ENCODE data around the gene LSR.

The LSR gene

GRCh38 chr19:35265126-35265899 lies 16.5 kb downstream of the LSR start:
- peaks cover 3% of the 10 kb centered on the region for H3K4me1 Mint-ChIP-seq (ENCODE audit: low read depth)
- peak overlapping the region; percentile 31 for H3K27ac Mint-ChIP-seq
- peaks cover 1% of the 10 kb centered on the region for H3K36me3 Mint-ChIP-seq (ENCODE audit: low read depth)
- no peaks in the 10 kb centered on the region for H3K9me3 Mint-ChIP-seq
- H3K4me3 Mint-ChIP-seq, result peak overlapping the region; percentile 79
- no peaks in the 10 kb centered on the region for H3K27me3 Mint-ChIP-seq (ENCODE audit: low read depth)

DNA sequence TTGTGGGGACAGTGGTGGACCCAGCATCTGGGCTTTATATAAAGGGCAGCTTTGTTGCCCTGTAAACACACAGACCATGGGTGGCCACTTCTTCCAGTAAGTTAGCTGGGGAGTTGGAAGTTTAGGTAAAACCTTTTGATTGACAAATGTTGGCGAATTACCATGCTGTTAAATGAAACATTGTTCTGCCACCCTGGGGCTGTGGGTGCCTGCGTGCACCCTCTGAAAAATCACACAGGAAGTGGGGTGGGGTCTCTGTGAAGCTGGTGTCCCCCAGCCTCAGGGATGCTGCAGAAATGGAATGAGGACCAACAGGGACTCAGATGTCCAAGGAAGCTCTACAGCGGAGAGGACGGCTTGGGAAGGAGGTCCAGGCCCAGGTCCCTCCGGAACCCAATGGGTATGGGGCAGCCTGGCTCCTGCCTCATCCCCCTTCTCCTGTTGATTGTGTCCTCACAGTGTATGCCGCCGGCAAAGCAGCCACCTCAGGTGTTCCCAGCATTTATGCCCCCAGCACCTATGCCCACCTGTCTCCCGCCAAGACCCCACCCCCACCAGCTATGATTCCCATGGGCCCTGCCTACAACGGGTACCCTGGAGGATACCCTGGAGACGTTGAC lies 17.2 kb downstream of the LSR start:
- Mint-ChIP-seq H3K4me3 (peak overlapping the region; percentile 79), H3K27ac (peak overlapping the region; percentile 79), H3K4me1 (ENCODE audit: low read depth) (peaks cover 5% of the 10 kb centered on the region), H3K9me3 (no peaks in the 10 kb centered on the region), H3K36me3 (ENCODE audit: low read depth) (peaks cover 6% of the 10 kb centered on the region), H3K27me3 (ENCODE audit: low read depth) (no peaks in the 10 kb centered on the region)

- peaks cover 5% of the 10 kb centered on the region for H3K4me1 Mint-ChIP-seq (ENCODE audit: low read depth)
- H3K9me3 Mint-ChIP-seq, result no peaks in the 10 kb centered on the region
- H3K36me3 Mint-ChIP-seq (ENCODE audit: low read depth), result peaks cover 7% of the 10 kb centered on the region
- H3K4me3 Mint-ChIP-seq, result peak overlapping the region; percentile 94
- peak overlapping the region; percentile 79 for H3K27ac Mint-ChIP-seq
- H3K27me3 Mint-ChIP-seq (ENCODE audit: low read depth), result no peaks in the 10 kb centered on the region
These were observed 17.9 kb downstream of the LSR start for GRCh38 chr19:35266520-35267352.

GRCh38 chr19:35267353-35267817 lies 18.6 kb downstream of the LSR start:
- Mint-ChIP-seq H3K27me3 (ENCODE audit: low read depth) (no peaks in the 10 kb centered on the region), H3K27ac (peak overlapping the region; percentile 94), H3K4me3 (peak overlapping the region; percentile 94), H3K9me3 (no peaks in the 10 kb centered on the region), H3K4me1 (ENCODE audit: low read depth) (peaks cover 5% of the 10 kb centered on the region), H3K36me3 (ENCODE audit: low read depth) (peaks cover 13% of the 10 kb centered on the region)

DNA sequence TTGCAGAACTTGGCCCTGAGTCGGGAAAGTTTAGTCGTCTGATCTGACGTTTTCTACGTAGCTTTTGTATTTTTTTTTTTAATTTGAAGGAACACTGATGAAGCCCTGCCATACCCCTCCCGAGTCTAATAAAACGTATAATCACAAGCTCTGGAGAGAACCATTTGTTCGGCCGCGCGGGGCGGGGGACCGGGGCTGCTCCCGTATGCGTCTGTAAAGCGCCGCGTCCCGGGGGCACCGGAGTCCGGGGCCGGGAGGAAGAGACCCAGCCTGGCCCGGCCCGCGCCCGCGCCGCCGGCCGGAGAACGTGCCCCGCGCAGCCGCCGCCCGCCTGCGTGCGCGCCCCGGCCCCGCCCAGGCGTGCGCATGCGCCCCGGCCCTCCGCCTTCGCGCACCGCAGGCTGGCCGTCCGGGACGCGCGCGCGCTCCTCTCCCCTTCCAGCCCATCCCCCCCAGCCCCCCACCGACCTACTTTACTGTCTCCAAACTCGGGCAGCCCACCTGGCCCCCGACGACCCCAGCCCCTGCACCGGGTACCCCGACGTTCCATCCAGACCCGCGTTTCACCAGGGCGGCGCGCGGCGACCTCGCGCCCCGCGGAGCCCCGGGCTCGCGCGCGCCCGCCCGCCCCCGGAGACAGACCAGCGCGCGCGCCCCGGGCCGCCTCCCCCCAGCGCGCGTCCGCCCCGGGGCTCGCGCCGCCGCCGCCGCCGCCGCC lies 19.2 kb downstream of the LSR start:
- Mint-ChIP-seq H3K4me3 (peak overlapping the region; percentile 94), H3K27ac (peak overlapping the region; percentile 94), H3K4me1 (ENCODE audit: low read depth) (peaks cover 5% of the 10 kb centered on the region), H3K9me3 (no peaks in the 10 kb centered on the region), H3K27me3 (ENCODE audit: low read depth) (no peaks in the 10 kb centered on the region), H3K36me3 (ENCODE audit: low read depth) (peaks cover 15% of the 10 kb centered on the region)

GRCh38 chr19:35268536-35269437 lies 20.0 kb downstream of the LSR start, which contains the start of gene USF2:
Gene USF2, plus strand, starts transcription at chr19:35268962. Its CDS starts 140 bp downstream, at chr19:35269102.
- Mint-ChIP-seq H3K9me3 (no peaks in the 10 kb centered on the region), H3K27ac (peak within 1 kb of the TSS; percentile 94), H3K36me3 (ENCODE audit: low read depth) (peaks cover 21% of the 10 kb centered on the region), H3K4me3 (peak within 1 kb of the TSS; percentile 94), H3K27me3 (ENCODE audit: low read depth) (no peaks in the 10 kb centered on the region), H3K4me1 (ENCODE audit: low read depth) (peaks cover 8% of the 10 kb centered on the region)

- Mint-ChIP-seq H3K36me3 (ENCODE audit: low read depth) (peaks cover 27% of the 10 kb centered on the region), H3K27ac (no peak overlapping the region), H3K9me3 (no peaks in the 10 kb centered on the region), H3K27me3 (ENCODE audit: low read depth) (no peaks in the 10 kb centered on the region), H3K4me1 (ENCODE audit: low read depth) (peaks cover 8% of the 10 kb centered on the region), H3K4me3 (peak overlapping the region; percentile 69)
These were observed 20.8 kb downstream of the LSR start for GRCh38 chr19:35269438-35270117.

GRCh38 chr19:35270381-35270811 lies 21.6 kb downstream of the LSR start:
- no peaks in the 10 kb centered on the region for H3K9me3 Mint-ChIP-seq
- H3K4me3 Mint-ChIP-seq, result peak overlapping the region; percentile 69
- H3K27me3 Mint-ChIP-seq (ENCODE audit: low read depth), result no peaks in the 10 kb centered on the region
- H3K27ac Mint-ChIP-seq, result no peak overlapping the region
- peaks cover 29% of the 10 kb centered on the region for H3K36me3 Mint-ChIP-seq (ENCODE audit: low read depth)
- peaks cover 8% of the 10 kb centered on the region for H3K4me1 Mint-ChIP-seq (ENCODE audit: low read depth)

DNA sequence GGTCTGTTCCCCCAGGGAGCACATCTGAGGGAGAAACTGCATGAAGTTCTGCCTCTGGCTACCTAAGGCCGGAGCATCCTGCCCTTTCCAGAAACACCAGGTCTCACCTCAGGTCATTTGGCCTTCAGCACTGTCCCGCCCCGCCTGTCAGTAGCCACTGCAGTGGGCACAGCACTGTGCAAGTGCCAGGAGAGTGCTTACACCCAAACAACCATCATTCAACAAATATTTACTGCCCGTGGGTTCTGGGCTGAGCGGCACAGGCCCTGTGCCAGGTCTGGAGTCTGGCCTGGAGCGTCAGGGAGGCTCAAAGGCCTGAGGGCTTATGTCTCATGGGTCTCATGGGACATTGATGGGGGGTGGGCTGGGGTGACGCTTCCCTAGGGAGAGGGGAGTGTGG lies 22.7 kb downstream of the LSR start:
- Mint-ChIP-seq H3K27me3 (ENCODE audit: low read depth) (no peaks in the 10 kb centered on the region), H3K4me1 (ENCODE audit: low read depth) (peaks cover 5% of the 10 kb centered on the region), H3K36me3 (ENCODE audit: low read depth) (peaks cover 36% of the 10 kb centered on the region), H3K4me3 (no peak overlapping the region), H3K9me3 (no peaks in the 10 kb centered on the region), H3K27ac (no peak overlapping the region)

GRCh38 chr19:35272122-35272719 lies 23.4 kb downstream of the LSR start:
- Mint-ChIP-seq H3K27me3 (ENCODE audit: low read depth) (no peaks in the 10 kb centered on the region), H3K4me3 (no peak overlapping the region), H3K9me3 (no peaks in the 10 kb centered on the region), H3K4me1 (ENCODE audit: low read depth) (peaks cover 5% of the 10 kb centered on the region), H3K36me3 (ENCODE audit: low read depth) (peaks cover 40% of the 10 kb centered on the region), H3K27ac (peak overlapping the region; percentile 23)

DNA sequence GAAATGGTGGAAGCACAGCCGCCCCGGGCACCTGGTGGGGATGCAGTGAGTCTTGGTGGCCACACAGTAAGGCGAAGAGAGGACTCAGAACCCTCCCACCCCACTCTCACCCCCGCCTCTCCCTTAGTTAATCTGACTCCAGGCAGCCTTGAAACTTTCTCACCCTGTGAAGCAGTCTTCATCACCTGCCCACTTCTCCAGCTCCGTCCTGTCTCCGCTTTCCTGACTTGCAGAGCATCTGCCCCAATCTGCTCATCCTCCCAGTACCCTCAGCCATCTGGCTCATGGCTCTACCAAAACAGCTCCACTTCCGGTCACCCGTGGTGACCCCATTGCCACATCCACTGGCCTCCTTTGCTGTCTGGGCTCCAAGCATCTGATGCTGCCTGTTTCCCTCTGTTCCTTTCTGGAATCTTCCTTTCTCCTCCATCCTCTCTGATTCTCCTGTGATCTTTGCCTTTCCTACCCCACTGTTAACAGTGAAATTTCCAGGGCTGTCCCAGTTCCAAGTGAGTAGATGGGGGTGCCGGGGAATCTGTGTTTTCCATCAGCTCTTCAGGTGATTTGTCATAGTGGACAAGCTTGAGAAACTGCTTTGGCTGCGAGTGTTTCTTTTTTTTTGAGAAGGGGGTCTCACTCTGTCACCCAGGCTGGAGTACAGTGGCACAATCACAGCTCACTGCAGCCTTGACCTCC lies 24.3 kb downstream of the LSR start:
- H3K9me3 Mint-ChIP-seq, result no peaks in the 10 kb centered on the region
- no peaks in the 10 kb centered on the region for H3K27me3 Mint-ChIP-seq (ENCODE audit: low read depth)
- H3K4me3 Mint-ChIP-seq, result peak overlapping the region; percentile 1
- H3K27ac Mint-ChIP-seq, result no peak overlapping the region
- peaks cover 39% of the 10 kb centered on the region for H3K36me3 Mint-ChIP-seq (ENCODE audit: low read depth)
- H3K4me1 Mint-ChIP-seq (ENCODE audit: low read depth), result peaks cover 5% of the 10 kb centered on the region

GRCh38 chr19:35273686-35274259 lies 25.0 kb downstream of the LSR start:
- Mint-ChIP-seq H3K36me3 (ENCODE audit: low read depth) (peaks cover 39% of the 10 kb centered on the region), H3K9me3 (no peaks in the 10 kb centered on the region), H3K4me3 (no peak overlapping the region), H3K4me1 (ENCODE audit: low read depth) (peaks cover 5% of the 10 kb centered on the region), H3K27ac (no peak overlapping the region), H3K27me3 (ENCODE audit: low read depth) (no peaks in the 10 kb centered on the region)

Data from T-helper 1 cell treated with Interleukin-12 subunit alpha and Interleukin-12 subunit beta and Interleukin-4 antibody, amounts not matched to agents 30 μg/mL and 1 μg/mL, for 36 hours (primary cell).